Measurements from ENCODE around the gene LAS1L.

DNA sequence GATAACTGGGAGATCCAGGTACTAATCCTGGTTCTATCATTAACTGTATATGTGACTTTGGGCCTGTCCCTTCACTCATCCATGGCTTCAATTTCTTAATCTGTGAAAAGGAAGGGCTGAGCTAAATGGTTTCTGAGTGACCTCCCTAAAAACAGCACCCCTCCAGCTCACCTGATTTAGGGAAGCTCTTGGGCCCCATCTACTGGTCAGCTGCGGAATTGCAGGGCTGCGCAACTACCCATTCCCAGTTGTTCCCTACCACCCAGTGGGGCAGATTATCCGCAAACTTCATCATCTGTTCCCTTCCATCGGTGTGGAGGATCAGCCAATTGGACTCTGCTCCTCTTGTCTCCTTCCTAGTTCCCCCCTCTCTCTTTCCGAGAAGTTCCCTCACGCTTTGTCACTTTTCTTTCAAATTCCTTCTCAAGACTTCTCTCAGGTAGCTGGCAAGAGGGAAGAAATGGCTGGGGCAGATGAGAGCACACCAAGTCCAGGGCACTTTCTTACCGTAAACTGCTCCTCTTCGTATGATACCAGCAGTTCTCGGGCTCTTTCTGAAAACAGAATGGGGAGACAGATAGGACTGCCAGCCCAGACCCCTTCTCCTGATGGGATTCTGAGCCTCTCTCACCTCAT is 5.8 kb downstream of the LAS1L start:
- TF ChIP-seq POLR2A (IDR thresholded peaks at IDR 0.05), result no peak
- TF ChIP-seq, protein P1, sequence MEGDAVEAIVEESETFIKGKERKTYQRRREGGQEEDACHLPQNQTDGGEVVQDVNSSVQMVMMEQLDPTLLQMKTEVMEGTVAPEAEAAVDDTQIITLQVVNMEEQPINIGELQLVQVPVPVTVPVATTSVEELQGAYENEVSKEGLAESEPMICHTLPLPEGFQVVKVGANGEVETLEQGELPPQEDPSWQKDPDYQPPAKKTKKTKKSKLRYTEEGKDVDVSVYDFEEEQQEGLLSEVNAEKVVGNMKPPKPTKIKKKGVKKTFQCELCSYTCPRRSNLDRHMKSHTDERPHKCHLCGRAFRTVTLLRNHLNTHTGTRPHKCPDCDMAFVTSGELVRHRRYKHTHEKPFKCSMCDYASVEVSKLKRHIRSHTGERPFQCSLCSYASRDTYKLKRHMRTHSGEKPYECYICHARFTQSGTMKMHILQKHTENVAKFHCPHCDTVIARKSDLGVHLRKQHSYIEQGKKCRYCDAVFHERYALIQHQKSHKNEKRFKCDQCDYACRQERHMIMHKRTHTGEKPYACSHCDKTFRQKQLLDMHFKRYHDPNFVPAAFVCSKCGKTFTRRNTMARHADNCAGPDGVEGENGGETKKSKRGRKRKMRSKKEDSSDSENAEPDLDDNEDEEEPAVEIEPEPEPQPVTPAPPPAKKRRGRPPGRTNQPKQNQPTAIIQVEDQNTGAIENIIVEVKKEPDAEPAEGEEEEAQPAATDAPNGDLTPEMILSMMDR (IDR thresholded peaks at IDR 0.05), result peak; percentile 65 to 98 (median 78)
